Nephron progenitor cell (in vitro differentiated cells): Measurements from ENCODE around the gene ULBP1.
A peak's percentile ranks its signal among the peaks of the same experiment; 100 is the strongest.
"Not testable (repeated sequence)": the region's sequence is repeated elsewhere in the genome, so short reads cannot be mapped to it uniquely, and the experiment has no call there.

ENCODE experiments used
- DNase-seq: peaks from one replicate; pipeline ENCODE4 v3.0.0; 2021
- H3K27ac Mint-ChIP-seq: 2 replicates; pipeline ENCODE4 v1.8.0; 2021; ENCODE audit warnings: mild to moderate bottlenecking, moderate library complexity, mixed read lengths
- H3K27me3 Mint-ChIP-seq: 2 replicates; pipeline ENCODE4 v1.8.0; 2021; ENCODE audit warnings: mild to moderate bottlenecking, low read depth, mixed read lengths; ENCODE audit not compliant: poor library complexity
- H3K36me3 Mint-ChIP-seq: 2 replicates; pipeline ENCODE4 v1.8.0; 2021; ENCODE audit warnings: low read depth, mixed read lengths
- H3K4me1 Mint-ChIP-seq: 2 replicates; pipeline ENCODE4 v1.8.0; 2021; ENCODE audit warnings: mixed read lengths
- H3K4me3 Mint-ChIP-seq: 2 replicates; pipeline ENCODE4 v1.8.0; 2021; ENCODE audit warnings: mild to moderate bottlenecking, moderate library complexity, mixed read lengths
- H3K9me3 Mint-ChIP-seq: 2 replicates; pipeline ENCODE4 v1.8.0; 2021; ENCODE audit warnings: mild to moderate bottlenecking, moderate library complexity, mixed read lengths
- CTCF ChIP-seq: fragments of 200-600 bp; sonication (generic); IDR thresholded peaks from 2 replicates; pipeline ENCODE4 v1.5.0; 2021; ENCODE audit warnings: antibody characterized with exemption

Gene ULBP1

GRCh38 chr6:149965194-149966020 lies 1.7 kb downstream of the ULBP1 start:
- TF ChIP-seq CTCF = no peak
- peak overlapping the region; percentile 90 for H3K4me3 Mint-ChIP-seq
- H3K27me3 Mint-ChIP-seq = peaks cover 100% of the 10 kb centered on the region
- H3K9me3 Mint-ChIP-seq = no peaks in the 10 kb centered on the region
- peaks cover 29% of the 10 kb centered on the region for H3K4me1 Mint-ChIP-seq
- no peak overlapping the region for H3K27ac Mint-ChIP-seq
- H3K36me3 Mint-ChIP-seq = no peaks in the 10 kb centered on the region
- DNase-seq = peak; percentile 42

GRCh38 chr6:149966319-149966718 lies 2.6 kb downstream of the ULBP1 start:
- H3K4me1 Mint-ChIP-seq = peaks cover 29% of the 10 kb centered on the region
- not testable (repeated sequence) for H3K36me3 Mint-ChIP-seq, DNase-seq, H3K9me3 Mint-ChIP-seq, H3K4me3 Mint-ChIP-seq, H3K27ac Mint-ChIP-seq
- H3K27me3 Mint-ChIP-seq = peaks cover 100% of the 10 kb centered on the region

- Mint-ChIP-seq H3K27ac (no peak overlapping the region), H3K4me3 (no peak overlapping the region), H3K36me3 (no peaks in the 10 kb centered on the region), H3K4me1 (peaks cover 29% of the 10 kb centered on the region), H3K27me3 (peaks cover 100% of the 10 kb centered on the region), H3K9me3 (no peaks in the 10 kb centered on the region)
- no peak for DNase-seq
- no peak for TF ChIP-seq CTCF
Observed at GRCh38 chr6:149967591-149967990, 3.8 kb downstream of the ULBP1 start.

GRCh38 chr6:149967999-149968398 lies 4.3 kb downstream of the ULBP1 start:
- H3K27ac Mint-ChIP-seq, H3K36me3 Mint-ChIP-seq, DNase-seq, H3K4me3 Mint-ChIP-seq, H3K9me3 Mint-ChIP-seq: not testable (repeated sequence)
- Mint-ChIP-seq H3K4me1 (peaks cover 29% of the 10 kb centered on the region), H3K27me3 (peaks cover 100% of the 10 kb centered on the region)

GRCh38 chr6:149968909-149969308 lies 5.2 kb downstream of the ULBP1 start:
- H3K9me3 Mint-ChIP-seq, H3K4me3 Mint-ChIP-seq, DNase-seq, H3K27ac Mint-ChIP-seq, H3K36me3 Mint-ChIP-seq: not testable (repeated sequence)
- H3K4me1 Mint-ChIP-seq = peaks cover 20% of the 10 kb centered on the region
- H3K27me3 Mint-ChIP-seq = peaks cover 100% of the 10 kb centered on the region

- peaks cover 100% of the 10 kb centered on the region for H3K27me3 Mint-ChIP-seq
- H3K4me3 Mint-ChIP-seq = no peak overlapping the region
- no peak overlapping the region for H3K27ac Mint-ChIP-seq
- no peak for TF ChIP-seq CTCF
- H3K36me3 Mint-ChIP-seq = no peaks in the 10 kb centered on the region
- H3K4me1 Mint-ChIP-seq = peaks cover 13% of the 10 kb centered on the region
- no peaks in the 10 kb centered on the region for H3K9me3 Mint-ChIP-seq
- DNase-seq = no peak
Observed at GRCh38 chr6:149969635-149970034, 5.9 kb downstream of the ULBP1 start.

- H3K27me3 Mint-ChIP-seq = peaks cover 100% of the 10 kb centered on the region
- not testable (repeated sequence) for H3K27ac Mint-ChIP-seq, H3K9me3 Mint-ChIP-seq, H3K4me3 Mint-ChIP-seq, DNase-seq, H3K4me1 Mint-ChIP-seq, H3K36me3 Mint-ChIP-seq
Observed at GRCh38 chr6:149974394-149974793, 10.7 kb downstream of the ULBP1 start.

- Mint-ChIP-seq H3K4me1 (no peaks in the 10 kb centered on the region), H3K27ac (no peak overlapping the region), H3K36me3 (no peaks in the 10 kb centered on the region), H3K9me3 (no peaks in the 10 kb centered on the region), H3K4me3 (no peak overlapping the region), H3K27me3 (peaks cover 100% of the 10 kb centered on the region)
- DNase-seq = no peak
- no peak for TF ChIP-seq CTCF
Observed at GRCh38 chr6:149974825-149975224, 11.1 kb downstream of the ULBP1 start.
